H1 (cell line): ENCODE results near the gene RAPGEF5. TPM values are rescaled to one million over a fixed set of nuclear protein-coding genes. Genes with fewer than 3 reads are reported as not detected.

Experiments used
- CEBPB ChIP-seq: IDR thresholded peaks from 2 replicates; pipeline ENCODE4 v1.6.1; 2012; ENCODE audit warnings: low read depth, low read length
- GTF2F1 ChIP-seq: IDR thresholded peaks from 2 replicates; pipeline ENCODE4 v1.6.1; 2012; ENCODE audit warnings: low read depth, low read length, improper control_type of control experiment, borderline replicate concordance
- HDAC2 ChIP-seq, 2 experiments: fragments of 300-600 bp in 1 of 2; sonication (generic) in 1 of 2; IDR thresholded peaks; 2 replicates each; pipeline ENCODE4 v1.6.1; 2011 to 2012; ENCODE audit warnings: low read depth in 2 of 2, low read length in 2 of 2, mild to moderate bottlenecking in 2 of 2, moderate library complexity in 2 of 2, borderline replicate concordance in 1 of 2, inconsistent platforms in 1 of 2
- KDM4A ChIP-seq: IDR thresholded peaks from one replicate; pipeline ENCODE4 v1.7.1; 2012; ENCODE audit warnings: low read depth, mild to moderate bottlenecking, moderate library complexity, low read length, inconsistent platforms; ENCODE audit not compliant: severe bottlenecking
- SIX5 ChIP-seq: IDR thresholded peaks from 2 replicates; pipeline ENCODE4 v1.6.1; 2011; ENCODE audit warnings: mild to moderate bottlenecking, low read depth, low read length
- polyA plus RNA-seq, 7 experiments: library from polyadenylated mRNA; depleted of rRNA in 3 of 7; stranded (reverse) in 5 of 7; unstranded in 2 of 7; fragments of >200 nt in 5 of 7; fragments of 200-250 nt in 2 of 7; gene quantifications; 1 replicate in 5 of 7; 2 replicates in 1 of 7; 4 replicates in 1 of 7; pipeline versions ENCODE4 v1.2.1 to v1.2.3, GENCODE V29; 2011 to 2013; ENCODE audit warnings: missing spikeins in 2 of 7, mixed read lengths in 2 of 7
- total RNA-seq: library from RNA; stranded (reverse); fragmentation: NEBNext Ultra II Directional; extraction: Animal tissue kit (Norgen Biotek cat#: 25700); gene quantifications from 2 replicates; pipeline ENCODE4 v1.2.1, GENCODE V29; 2021
- TF ChIP-seq, protein P1 (sequence below), 3 experiments: IDR thresholded peaks; 1 replicate in 2 of 3; 2 replicates in 1 of 3; pipeline versions ENCODE4 v1.5.1 to v1.6.1; 2011; ENCODE audit warnings: low read length in 3 of 3, mild to moderate bottlenecking in 3 of 3, inconsistent platforms in 2 of 3, low read depth in 1 of 3, moderate library complexity in 1 of 3; ENCODE audit not compliant: insufficient read depth in 1 of 3; ENCODE audit errors: control extremely low read depth in 1 of 3

RAPGEF5 gene
- total and polyA plus RNA-seq, 2 of the 8 experiments (the other 6 are each of a cell fraction or from before 2014, with no cell fraction given): 4.4 to 22.9 TPM

DNA sequence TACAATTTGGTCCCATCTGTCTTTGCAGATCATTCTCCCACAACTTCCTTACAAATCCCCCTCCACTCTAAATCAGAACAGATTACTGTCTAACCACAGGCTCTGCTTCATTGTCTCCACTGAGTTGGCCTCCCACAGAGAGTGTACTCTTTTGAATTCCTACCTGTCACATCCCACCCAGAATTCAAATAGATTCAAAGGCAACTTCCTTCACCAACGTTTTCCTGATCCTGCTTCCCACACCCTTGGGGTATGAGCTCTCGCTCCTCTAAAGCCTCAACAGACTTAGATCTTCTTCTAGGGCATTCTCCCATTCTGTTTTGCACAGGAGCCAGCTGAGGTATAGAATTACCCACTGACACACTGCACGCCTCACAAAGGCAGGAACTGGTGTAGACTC lies 213.5 kb downstream of the RAPGEF5 start (continued):
- TF ChIP-seq KDM4A (no peak), CEBPB (no peak), SIX5 (no peak), GTF2F1 (no peak), HDAC2 (IDR thresholded peaks at IDR 0.05; ENCODE audit: borderline replicate concordance in 1 of 2, low read depth in 2 of 2, low read length in 2 of 2) (no peak)
- TF ChIP-seq, protein P1, sequence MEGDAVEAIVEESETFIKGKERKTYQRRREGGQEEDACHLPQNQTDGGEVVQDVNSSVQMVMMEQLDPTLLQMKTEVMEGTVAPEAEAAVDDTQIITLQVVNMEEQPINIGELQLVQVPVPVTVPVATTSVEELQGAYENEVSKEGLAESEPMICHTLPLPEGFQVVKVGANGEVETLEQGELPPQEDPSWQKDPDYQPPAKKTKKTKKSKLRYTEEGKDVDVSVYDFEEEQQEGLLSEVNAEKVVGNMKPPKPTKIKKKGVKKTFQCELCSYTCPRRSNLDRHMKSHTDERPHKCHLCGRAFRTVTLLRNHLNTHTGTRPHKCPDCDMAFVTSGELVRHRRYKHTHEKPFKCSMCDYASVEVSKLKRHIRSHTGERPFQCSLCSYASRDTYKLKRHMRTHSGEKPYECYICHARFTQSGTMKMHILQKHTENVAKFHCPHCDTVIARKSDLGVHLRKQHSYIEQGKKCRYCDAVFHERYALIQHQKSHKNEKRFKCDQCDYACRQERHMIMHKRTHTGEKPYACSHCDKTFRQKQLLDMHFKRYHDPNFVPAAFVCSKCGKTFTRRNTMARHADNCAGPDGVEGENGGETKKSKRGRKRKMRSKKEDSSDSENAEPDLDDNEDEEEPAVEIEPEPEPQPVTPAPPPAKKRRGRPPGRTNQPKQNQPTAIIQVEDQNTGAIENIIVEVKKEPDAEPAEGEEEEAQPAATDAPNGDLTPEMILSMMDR (IDR thresholded peaks at IDR 0.05; ENCODE audit: control extremely low read depth in 1 of 3, insufficient read depth in 1 of 3, low read depth in 1 of 3, low read length in 3 of 3): no peak
